CD4-positive, alpha-beta memory T cell (primary cell): ENCODE measurements around the gene CLASRP. TPM values are rescaled to one million over a fixed set of nuclear protein-coding genes. Genes with fewer than 3 reads are reported as not detected.

ENCODE experiments used
- CTCF ChIA-PET: fragments of 350-600 bp; sonication (Branson Sonifier 250); formaldehyde crosslinking; loops from one replicate; lab custom pipeline; 2021; ENCODE audit warnings: inconsistent platforms; ENCODE audit not compliant: partially characterized antibody; lab: Charles Lee
- POLR2A ChIA-PET: fragments of 350-600 bp; sonication (Branson Sonifier 250); formaldehyde crosslinking; loops from one replicate; lab custom pipeline; 2021; ENCODE audit not compliant: partially characterized antibody; lab: Charles Lee
- DNase-seq, 5 donors: peaks; one replicate each; pipeline versions ENCODE4 v3.0.0 to v3.0.0-alpha.2; 2020 to 2022; ENCODE audit warnings: mixed read lengths in 1 of 5
- H3K27ac ChIP-seq: one replicate; pipeline ENCODE4 v1.7.0; 2013; ENCODE audit warnings: low read depth, low read length
- H3K27me3 ChIP-seq: 2 replicates; pipeline ENCODE4 v1.7.0; 2013; ENCODE audit warnings: mild to moderate bottlenecking, low read length, moderate library complexity; ENCODE audit not compliant: insufficient read depth
- H3K36me3 ChIP-seq: 2 replicates; pipeline ENCODE4 v1.7.0; 2013; ENCODE audit warnings: mild to moderate bottlenecking, low read length, moderate library complexity; ENCODE audit not compliant: insufficient read depth
- H3K4me1 ChIP-seq: 2 replicates; pipeline ENCODE4 v1.7.0; 2013; ENCODE audit warnings: mild to moderate bottlenecking, low read length, moderate library complexity; ENCODE audit not compliant: insufficient read depth
- H3K4me3 ChIP-seq, 2 donors: one replicate each; pipeline ENCODE4 v1.7.0; 2013; ENCODE audit warnings: low read length in 2 of 2, mild to moderate bottlenecking in 1 of 2
- H3K9me3 ChIP-seq, 2 donors: one replicate each; pipeline ENCODE4 v1.7.0; 2013; ENCODE audit warnings: low read length in 2 of 2, control low read depth in 1 of 2; ENCODE audit not compliant: control insufficient read depth in 1 of 2
- H3K27ac Mint-ChIP-seq, 7 donors: one replicate each; pipeline ENCODE4 v1.8.0; 2020 to 2021; ENCODE audit warnings: mixed read lengths in 7 of 7, mild to moderate bottlenecking in 6 of 7, inconsistent platforms in 3 of 7, moderate library complexity in 3 of 7
- H3K27me3 Mint-ChIP-seq, 2 donors: one replicate each; pipeline ENCODE4 v1.8.0; 2020 to 2021; ENCODE audit warnings: mixed read lengths in 2 of 2
- H3K36me3 Mint-ChIP-seq, 2 donors: one replicate each; pipeline ENCODE4 v1.8.0; 2020 to 2021; ENCODE audit warnings: mixed read lengths in 2 of 2, inconsistent platforms in 1 of 2, mild to moderate bottlenecking in 1 of 2
- H3K4me1 Mint-ChIP-seq, 4 donors: one replicate each; pipeline ENCODE4 v1.8.0; 2020 to 2021; ENCODE audit warnings: mixed read lengths in 4 of 4, mild to moderate bottlenecking in 1 of 4
- H3K4me3 Mint-ChIP-seq, 8 donors: one replicate each; pipeline ENCODE4 v1.8.0; 2020 to 2021; ENCODE audit warnings: mixed read lengths in 8 of 8, mild to moderate bottlenecking in 7 of 8, moderate library complexity in 6 of 8, inconsistent platforms in 3 of 8
- H3K9me3 Mint-ChIP-seq, 8 donors: one replicate each; pipeline ENCODE4 v1.8.0; 2020 to 2021; ENCODE audit warnings: mixed read lengths in 8 of 8, mild to moderate bottlenecking in 5 of 8, inconsistent platforms in 3 of 8, moderate library complexity in 1 of 8
- intact Hi-C: fragments of 100-400 bp; cut with micrococcal nuclease; formaldehyde crosslinking; loops from one replicate; pipeline ENCODE4 v1.15.1; 2023
- polyA plus RNA-seq, 2 donors: library from polyadenylated mRNA; unstranded; fragments of 300-500 nt; fragmentation: Illumina TruSeq; gene quantifications; one replicate each; pipeline ENCODE4 v1.2.3, GENCODE V29; 2021
- total RNA-seq, 2 experiments: library from RNA; stranded (reverse); gene quantifications; one replicate each; pipeline ENCODE4 v1.2.3, GENCODE V29; 2021

Gene CLASRP
- total and polyA plus RNA-seq, 4 experiments from 2014 or later, result 3.8 to 163 (median 84.3) TPM

- Mint-ChIP-seq H3K4me3 (no peak overlapping the region), H3K36me3 (peaks cover 12 to 43% of the 10 kb centered on the region in 2 donors), H3K27ac (peak overlapping the region in 1 of 7 donors; percentile 89), H3K9me3 (no peaks in the 10 kb centered on the region), H3K27me3 (no peaks in the 10 kb centered on the region), H3K4me1 (no peaks in the 10 kb centered on the region)
- Histone ChIP-seq H3K27me3 (no peaks in the 10 kb centered on the region), H3K4me3 (no peak overlapping the region), H3K36me3 (peaks cover 35% of the 10 kb centered on the region), H3K9me3 (no peaks in the 10 kb centered on the region), H3K27ac (no peak overlapping the region), H3K4me1 (no peaks in the 10 kb centered on the region)
- ChIA-PET CTCF (no interaction called here), POLR2A (interaction anchor here (0.7 kb wide), 1 partner anchor 30 kb away, joined by 4 read pairs; no protein-coding TSS in a partner anchor)
- intact Hi-C loops, result no loop called here
- peak in 1 of 5 donors; percentile 9 for DNase-seq
Observed at GRCh38 chr19:45069056-45069455, 30.2 kb downstream of the CLASRP start.

- H3K27ac Mint-ChIP-seq, result no peak overlapping the region
- no peak for DNase-seq
- no peaks in the 10 kb centered on the region for H3K9me3 ChIP-seq
- H3K27ac ChIP-seq, result no peak overlapping the region
- no peaks in the 10 kb centered on the region for H3K27me3 ChIP-seq
- ChIA-PET CTCF (no interaction called here), POLR2A (no interaction called here)
- H3K4me1 Mint-ChIP-seq, result peaks cover 0 to 9% (median 4%) of the 10 kb centered on the region in 4 donors
- H3K4me1 ChIP-seq, result peaks cover 6% of the 10 kb centered on the region
- H3K4me3 Mint-ChIP-seq, result peak overlapping the region in 1 of 8 donors; percentile 49
- peaks cover 12 to 41% of the 10 kb centered on the region in 2 donors for H3K36me3 Mint-ChIP-seq
- no peaks in the 10 kb centered on the region for H3K27me3 Mint-ChIP-seq
- intact Hi-C loops, result loop anchor here (10.0 kb wide), 1 partner anchor 115 kb away; the partner anchor contains the start of gene CLPTM1
- peaks cover 30% of the 10 kb centered on the region for H3K36me3 ChIP-seq
- H3K4me3 ChIP-seq, result no peak overlapping the region
- H3K9me3 Mint-ChIP-seq, result no peaks in the 10 kb centered on the region
Observed at GRCh38 chr19:45070214-45070613, 31.4 kb downstream of the CLASRP start.

- Mint-ChIP-seq H3K27me3 (no peaks in the 10 kb centered on the region), H3K4me3 (no peak overlapping the region), H3K9me3 (no peaks in the 10 kb centered on the region), H3K27ac (peak overlapping the region in 1 of 7 donors; percentile 43), H3K36me3 (peaks cover 12 to 37% of the 10 kb centered on the region in 2 donors), H3K4me1 (peaks cover 0 to 9% (median 4%) of the 10 kb centered on the region in 4 donors)
- Histone ChIP-seq H3K27me3 (no peaks in the 10 kb centered on the region), H3K4me3 (no peak overlapping the region), H3K27ac (no peak overlapping the region), H3K4me1 (peaks cover 12% of the 10 kb centered on the region), H3K36me3 (peaks cover 26% of the 10 kb centered on the region), H3K9me3 (no peaks in the 10 kb centered on the region)
- intact Hi-C loops, result loop anchor here (10.0 kb wide), 1 partner anchor 116 kb away; the partner anchor contains the start of gene CLPTM1
- DNase-seq, result peak in 1 of 5 donors; percentile 15
- POLR2A ChIA-PET, result no interaction called here
- CTCF ChIA-PET, result no interaction called here
Observed at GRCh38 chr19:45070861-45071544, 32.2 kb downstream of the CLASRP start.

GRCh38 chr19:45071545-45071938 lies 32.7 kb downstream of the CLASRP start:
- POLR2A ChIA-PET, result no interaction called here
- Mint-ChIP-seq H3K27ac (peak overlapping the region in 1 of 7 donors; percentile 43), H3K27me3 (no peaks in the 10 kb centered on the region), H3K9me3 (no peaks in the 10 kb centered on the region), H3K4me1 (peaks cover 1 to 11% (median 6%) of the 10 kb centered on the region in 4 donors), H3K4me3 (no peak overlapping the region), H3K36me3 (peaks cover 12 to 37% of the 10 kb centered on the region in 2 donors)
- intact Hi-C loops, result loop anchor here (10.0 kb wide), 1 partner anchor 117 kb away; the partner anchor contains the start of gene CLPTM1
- CTCF ChIA-PET, result interaction anchor here (0.8 kb wide), 1 partner anchor 15 kb away, joined by 3 read pairs; no protein-coding TSS in a partner anchor
- no peaks in the 10 kb centered on the region for H3K27me3 ChIP-seq
- no peak for DNase-seq
- H3K9me3 ChIP-seq, result no peaks in the 10 kb centered on the region
- peaks cover 15% of the 10 kb centered on the region for H3K4me1 ChIP-seq
- no peak overlapping the region for H3K27ac ChIP-seq
- H3K36me3 ChIP-seq, result peaks cover 26% of the 10 kb centered on the region
- no peak overlapping the region for H3K4me3 ChIP-seq

- H3K36me3 Mint-ChIP-seq, result peaks cover 12 to 32% of the 10 kb centered on the region in 2 donors
- Histone ChIP-seq H3K4me1 (peaks cover 21% of the 10 kb centered on the region), H3K36me3 (peaks cover 23% of the 10 kb centered on the region), H3K4me3 (no peak overlapping the region), H3K27me3 (no peaks in the 10 kb centered on the region), H3K27ac (no peak overlapping the region), H3K9me3 (no peaks in the 10 kb centered on the region)
- intact Hi-C loops, result loop anchor here (10.0 kb wide), 1 partner anchor 117 kb away; the partner anchor contains the start of gene CLPTM1
- peak overlapping the region in 1 of 8 donors; percentile 70 for H3K4me3 Mint-ChIP-seq
- ChIA-PET CTCF (interaction anchor here (0.8 to 1.7 kb wide), 3 partner anchors 12 to 15 kb away, joined by 3 to 5 read pairs (median 3); no protein-coding TSS in a partner anchor), POLR2A (interaction anchor here (0.7 kb wide), 2 partner anchors 10 to 99 kb away, joined by 3 read pairs; no protein-coding TSS in a partner anchor)
- H3K4me1 Mint-ChIP-seq, result peaks cover 7 to 17% (median 12%) of the 10 kb centered on the region in 4 donors
- no peak for DNase-seq
- no peaks in the 10 kb centered on the region for H3K9me3 Mint-ChIP-seq
- H3K27me3 Mint-ChIP-seq, result no peaks in the 10 kb centered on the region
- H3K27ac Mint-ChIP-seq, result peak overlapping the region in 5 of 7 donors; percentile 27 to 65 (median 53)
Observed at GRCh38 chr19:45071969-45072790, 33.3 kb downstream of the CLASRP start.

GRCh38 chr19:45074744-45075300 lies 36.0 kb downstream of the CLASRP start:
- CTCF ChIA-PET, result interaction anchor here (1.0 to 1.8 kb wide), 3 partner anchors 15 to 123 kb away, joined by 3 to 6 read pairs (median 3); no protein-coding TSS in a partner anchor
- H3K4me3 Mint-ChIP-seq, result peak overlapping the region in 5 of 8 donors; percentile 34 to 73 (median 49)
- H3K4me1 Mint-ChIP-seq, result peaks cover 16 to 38% (median 27%) of the 10 kb centered on the region in 4 donors
- H3K36me3 Mint-ChIP-seq, result peaks cover 7 to 24% of the 10 kb centered on the region in 2 donors
- peak in 1 of 5 donors; percentile 45 for DNase-seq
- peaks cover 8% of the 10 kb centered on the region for H3K36me3 ChIP-seq
- H3K27me3 ChIP-seq, result no peaks in the 10 kb centered on the region
- no peaks in the 10 kb centered on the region for H3K9me3 Mint-ChIP-seq
- POLR2A ChIA-PET, result interaction anchor here (0.6 to 8.4 kb wide), 4 partner anchors 15 to 104 kb away, joined by 3 to 106 read pairs (median 4); partner anchors contain the start of genes BLOC1S3 and PPP1R37
- H3K27me3 Mint-ChIP-seq, result no peaks in the 10 kb centered on the region
- peak overlapping the region; percentile 22 for H3K27ac ChIP-seq
- intact Hi-C loops, result loop anchor here (5.0 to 10.0 kb wide), 2 partner anchors 73 to 120 kb away; partner anchors contain the start of genes CLPTM1 and RELB
- H3K9me3 ChIP-seq, result no peaks in the 10 kb centered on the region
- H3K4me1 ChIP-seq, result peaks cover 38% of the 10 kb centered on the region
- H3K27ac Mint-ChIP-seq, result peak overlapping the region; percentile 47 to 94 (median 71)
- H3K4me3 ChIP-seq, result no peak overlapping the region
